IMR-90 (cell line): ENCODE data around the gene GPR62. TPM values are rescaled to one million over a fixed set of nuclear protein-coding genes. Genes with fewer than 3 reads are reported as not detected.

Experiments used
- ATAC-seq: fragments of 200-7000 bp; cut with Tn5 transposase; 2 replicates; pipeline ENCODE4 v1.9.1; 2020; ENCODE audit warnings: low read depth, mild to moderate bottlenecking, moderate library complexity
- BruUV-seq: library from RNA; stranded (reverse); fragments of 400-500 nt; replicated peaks from 2 replicates; lab custom pipeline; 2021; lab: Mats Ljungman, UMichigan
- CTCF ChIA-PET: fragments of 300-600 bp; formaldehyde crosslinking; extraction: SDS; loops from one replicate; lab custom pipeline; 2021; ENCODE audit warnings: antibody characterized with exemption; lab: Yijun Ruan, JAX
- POLR2A ChIA-PET: fragments of 300-600 bp; sonication (Branson Sonifier 250); formaldehyde crosslinking; loops from one replicate; lab custom pipeline; 2022; ENCODE audit warnings: antibody characterized with exemption; ENCODE audit not compliant: unreplicated experiment; lab: Charles Lee
- DNase-seq: peaks from one replicate; pipeline ENCODE4 v3.0.0; 2013
- H2AFZ ChIP-seq: replicated peaks from 2 replicates; pipeline ENCODE3; 2013; ENCODE audit warnings: low read length, mild to moderate bottlenecking; ENCODE audit not compliant: poor library complexity
- H2AK5ac ChIP-seq: 2 replicates; pipeline ENCODE4 v1.6.1; 2013; ENCODE audit warnings: low read depth, low read length, inconsistent platforms
- H2AK9ac ChIP-seq: replicated peaks from 2 replicates; pipeline ENCODE3; 2013; ENCODE audit warnings: mild to moderate bottlenecking, low read depth, low read length, moderate library complexity; ENCODE audit not compliant: poor library complexity
- H2BK120ac ChIP-seq: 2 replicates; pipeline ENCODE4 v1.6.1; 2013; ENCODE audit warnings: low read depth, low read length, inconsistent platforms
- H2BK15ac ChIP-seq: 3 replicates; pipeline ENCODE4 v1.6.1; 2013; ENCODE audit warnings: low read depth, low read length, inconsistent platforms
- H2BK20ac ChIP-seq: 2 replicates; pipeline ENCODE4 v1.6.1; 2013; ENCODE audit warnings: low read depth, mild to moderate bottlenecking, inconsistent platforms, low read length, moderate library complexity
- H2BK5ac ChIP-seq: 2 replicates; pipeline ENCODE4 v1.6.1; 2013; ENCODE audit warnings: mild to moderate bottlenecking, low read depth, low read length, inconsistent platforms; ENCODE audit not compliant: poor library complexity, severe bottlenecking
- H3K14ac ChIP-seq: replicated peaks from 2 replicates; pipeline ENCODE4 v1.6.1; 2013; ENCODE audit warnings: low read depth, low read length, inconsistent platforms
- H3K18ac ChIP-seq: 2 replicates; pipeline ENCODE4 v1.6.1; 2013; ENCODE audit warnings: low read depth, low read length, control low read depth
- H3K23ac ChIP-seq: 2 replicates; pipeline ENCODE4 v1.6.1; 2013; ENCODE audit warnings: low read depth, low read length, inconsistent platforms
- H3K27ac ChIP-seq: 2 replicates; pipeline ENCODE4 v1.5.1; 2013; ENCODE audit warnings: mild to moderate bottlenecking, control low read depth, low read length; ENCODE audit not compliant: insufficient read depth
- H3K27me3 ChIP-seq: 2 replicates; pipeline ENCODE4 v1.6.1; 2013; ENCODE audit warnings: low read length; ENCODE audit not compliant: control insufficient read depth, insufficient read depth
- H3K36me3 ChIP-seq: 2 replicates; pipeline ENCODE4 v1.6.1; 2013; ENCODE audit warnings: low read length, mixed read lengths; ENCODE audit not compliant: control insufficient read depth, insufficient read depth
- H3K4ac ChIP-seq: 2 replicates; pipeline ENCODE4 v1.6.1; 2013; ENCODE audit warnings: low read depth, low read length, inconsistent platforms
- H3K4me1 ChIP-seq: 2 replicates; pipeline ENCODE4 v1.6.1; 2013; ENCODE audit warnings: low read length, mixed read lengths; ENCODE audit not compliant: control insufficient read depth, insufficient read depth
- H3K4me2 ChIP-seq: 2 replicates; pipeline ENCODE4 v1.6.1; 2013; ENCODE audit warnings: low read depth, mild to moderate bottlenecking, control low read depth, low read length, moderate library complexity
- H3K4me3 ChIP-seq: 2 replicates; pipeline ENCODE4 v1.5.1; 2013; ENCODE audit warnings: low read depth, mild to moderate bottlenecking, control low read depth, low read length, moderate library complexity; ENCODE audit not compliant: insufficient read depth
- H3K56ac ChIP-seq: 2 replicates; pipeline ENCODE4 v1.6.1; 2013; ENCODE audit warnings: low read length, inconsistent platforms; ENCODE audit not compliant: insufficient read depth; ENCODE audit errors: extremely low read depth
- H3K79me1 ChIP-seq, 2 experiments: 2 replicates each; pipeline ENCODE4 v1.6.1; 2013; ENCODE audit warnings: low read length in 2 of 2, inconsistent platforms in 1 of 2, low read depth in 1 of 2
- H3K9ac ChIP-seq: 2 replicates; pipeline ENCODE4 v1.6.1; 2013; ENCODE audit warnings: low read depth, low read length, control low read depth
- H3K9me1 ChIP-seq: 2 replicates; pipeline ENCODE4 v1.6.1; 2013; ENCODE audit warnings: low read length, inconsistent platforms; ENCODE audit not compliant: insufficient read depth
- H3K9me3 ChIP-seq: 2 replicates; pipeline ENCODE4 v1.6.1; 2013; ENCODE audit warnings: low read length; ENCODE audit not compliant: control insufficient read depth, insufficient read depth
- H4K20me1 ChIP-seq: 2 replicates; pipeline ENCODE4 v1.6.1; 2013; ENCODE audit warnings: low read length, inconsistent platforms; ENCODE audit not compliant: insufficient read depth
- H4K5ac ChIP-seq: 2 replicates; pipeline ENCODE4 v1.6.1; 2013; ENCODE audit warnings: mild to moderate bottlenecking, low read depth, low read length, control low read depth
- H4K8ac ChIP-seq, 2 experiments: 2 replicates each; pipeline ENCODE4 v1.6.1; 2013; ENCODE audit warnings: low read depth in 2 of 2, low read length in 2 of 2, control low read depth in 1 of 2, inconsistent platforms in 1 of 2
- H4K91ac ChIP-seq: 2 replicates; pipeline ENCODE4 v1.6.1; 2013; ENCODE audit warnings: low read depth, low read length, inconsistent platforms; ENCODE audit not compliant: insufficient read depth
- RFX5 ChIP-seq: IDR thresholded peaks from 2 replicates; pipeline ENCODE4 v1.8.0; 2012; ENCODE audit warnings: low read depth, mild to moderate bottlenecking, low read length, moderate library complexity
- WGBS, 2 experiments: methylation state at CpG; one replicate each; pipeline versions ENCODE4 v1.1.5 to v1.1.7; 2013; ENCODE audit warnings: missing lambda C conversion rate in 2 of 2; ENCODE audit not compliant: insufficient read length in 1 of 2; ENCODE audit errors: extremely low coverage in 2 of 2; 5-methylcytosine and 5-hydroxymethylcytosine counted together
- dilution Hi-C: fragments of 300-500 bp; cut with HindIII; formaldehyde crosslinking; loops from one replicate; pipeline ENCODE4 v1.14.3; 2018; ENCODE audit warnings: low sequenced_read_pairs; ENCODE audit not compliant: unreplicated experiment
- in situ Hi-C: fragments of 300-500 bp; cut with MboI; formaldehyde crosslinking; loops from 3 replicates; pipeline ENCODE4 v1.14.3; 2019; ENCODE audit warnings: low sequenced_read_pairs, inconsistent platforms, mixed read lengths
- intact Hi-C: fragments of 100-400 bp; cut with micrococcal nuclease; formaldehyde crosslinking; loops from 2 replicates; pipeline ENCODE4 v1.10.0; 2022
- polyA plus RNA-seq, 3 experiments: library from polyadenylated mRNA; depleted of rRNA; stranded (reverse); fragments of >200 nt; gene quantifications; 2 replicates each; pipeline ENCODE4 v1.2.3, GENCODE V29; 2012; ENCODE audit warnings: low replicate concordance in 1 of 3
- total RNA-seq: library from RNA; depleted of rRNA; stranded (reverse); fragments of >200 nt; gene quantifications from 2 replicates; pipeline ENCODE4 v1.2.3, GENCODE V29; 2012

Gene GPR62
- total and polyA plus RNA-seq, 2 of the 4 experiments (the other 2 are of a cell fraction), result under 0.01 TPM; not detected in 1

DNA sequence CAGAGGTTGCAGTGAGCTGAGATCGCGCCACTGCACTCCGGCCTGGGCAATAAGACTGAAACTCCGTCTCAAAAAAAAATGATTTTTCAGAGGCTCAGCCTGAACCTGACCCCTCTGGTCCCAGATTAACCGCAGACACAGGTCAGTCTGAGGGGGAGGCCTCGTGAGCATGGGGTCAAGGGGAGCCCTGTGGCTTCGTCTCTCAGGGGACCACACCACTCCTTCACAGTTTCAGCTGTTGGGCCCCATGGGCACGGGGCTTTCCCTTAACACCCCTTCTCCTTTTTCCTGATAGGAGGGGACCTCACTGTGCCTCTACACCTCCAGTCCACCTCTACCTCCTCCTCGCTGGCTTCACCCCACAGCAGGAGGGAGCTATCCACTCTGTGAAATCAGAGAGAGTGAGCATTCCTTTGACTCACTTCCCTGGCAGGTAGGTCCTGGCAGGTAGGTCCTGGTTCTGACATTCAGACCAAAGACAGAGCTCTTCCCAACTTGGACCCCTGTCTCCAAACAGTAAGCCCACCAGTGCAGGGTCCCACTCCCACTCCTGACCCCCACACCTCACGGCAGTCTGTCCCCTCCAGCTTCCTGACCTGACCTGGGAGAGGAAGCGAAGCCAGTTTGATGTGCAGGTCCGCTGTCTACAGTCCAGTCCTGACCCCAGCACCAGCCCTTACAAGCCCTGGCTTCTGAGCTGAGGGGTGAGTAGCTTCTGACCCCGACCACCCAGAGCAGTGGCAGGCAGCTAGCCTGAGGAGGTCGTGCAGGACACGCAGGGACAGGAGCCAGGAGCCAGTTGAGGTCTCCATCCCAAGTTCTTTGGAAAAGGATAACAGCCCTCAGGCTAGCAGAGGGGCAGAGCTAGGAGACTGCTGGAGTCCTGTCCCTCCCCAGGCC is 22.5 kb upstream of the GPR62 start:
- POLR2A ChIA-PET, result no interaction called here
- Histone ChIP-seq H4K20me1 (no peaks in the 10 kb centered on the region), H3K56ac (no peak overlapping the region), H3K79me1 (peaks cover 0 to 4% of the 10 kb centered on the region in 2 experiments; a peak in 1 of 4 replicates), H3K14ac (no peak overlapping the region), H4K91ac (no peak overlapping the region), H2AK5ac (no peak overlapping the region), H3K9me3 (no peaks in the 10 kb centered on the region), H3K4me3 (no peak overlapping the region), H3K27me3 (no peaks in the 10 kb centered on the region), H2BK120ac (no peak overlapping the region), H2BK20ac (no peak overlapping the region), H2AFZ (no peak overlapping the region), H3K4me2 (no peak overlapping the region), H3K36me3 (peaks cover 53% of the 10 kb centered on the region), H3K23ac (no peak overlapping the region), H3K9me1 (no peaks in the 10 kb centered on the region), H2BK15ac (no peak overlapping the region), H4K5ac (no peak overlapping the region), H2AK9ac (no peak overlapping the region), H3K9ac (no peak overlapping the region), H3K4ac (no peak overlapping the region), H3K4me1 (no peaks in the 10 kb centered on the region), H3K18ac (no peak overlapping the region), H3K27ac (no peak overlapping the region), H4K8ac (no peak overlapping the region), H2BK5ac (no peak overlapping the region)
- dilution Hi-C loops (no loop called here), intact Hi-C loops (no loop called here), in situ Hi-C loops (loop anchor here (25.0 kb wide), 1 partner anchor 545 kb away; the partner anchor contains the start of genes MANF and RBM15B)
- ATAC-seq (no peak), DNase-seq (no peak)
- TF ChIP-seq RFX5, result no peak
- CTCF ChIA-PET, result no interaction called here
- no TSS peak for BruUV-seq
- WGBS, 2 experiments, result 98% methylated on average over 6 of the region's 15 CpGs; no CpG with 5 or more reads in 1 of the 2 experiments
